Measurements from ENCODE around the gene ANXA8.

Gene ANXA8

DNA sequence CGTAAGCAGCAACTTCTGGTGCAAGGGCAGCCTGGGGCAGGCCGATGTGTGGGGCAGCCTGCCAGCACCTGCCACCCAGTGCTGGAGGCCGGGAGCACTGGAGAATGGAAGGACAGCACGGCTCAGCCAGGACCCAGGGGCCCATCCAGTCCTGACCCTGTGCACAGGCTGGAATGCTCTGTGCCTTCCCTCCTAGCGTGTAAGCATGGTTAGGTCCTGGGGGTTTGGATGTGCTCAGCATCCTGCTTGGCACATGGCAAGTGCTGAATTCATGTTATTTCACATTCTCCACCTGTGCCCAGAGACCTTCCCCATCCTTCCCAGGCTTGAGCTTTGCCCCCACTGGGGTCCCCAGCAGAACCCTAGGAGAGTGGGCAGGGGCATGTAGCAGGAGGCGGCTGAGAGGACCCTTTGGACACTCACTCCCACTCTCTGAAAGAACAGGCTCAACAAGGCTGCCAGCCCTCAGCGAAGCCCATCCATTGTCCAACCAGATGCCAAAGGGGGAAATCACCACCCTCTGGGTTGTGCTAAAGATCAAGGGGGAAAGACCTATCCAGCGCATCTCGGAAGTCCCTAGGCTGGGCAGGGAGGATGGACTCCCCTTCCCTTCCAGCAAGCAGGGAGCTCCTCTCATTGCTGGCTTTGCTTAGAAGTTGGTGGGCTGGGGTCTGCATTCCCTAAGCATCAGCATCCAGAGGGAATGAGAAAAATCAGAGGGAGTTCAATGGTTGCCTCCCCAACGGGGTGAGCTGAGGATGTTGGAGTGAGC, 29.7 kb downstream of the ANXA8 start:
- Mint-ChIP-seq H3K27me3 (peaks cover 11% of the 10 kb centered on the region), H3K36me3 (ENCODE audit: low read depth) (no peaks in the 10 kb centered on the region), H3K4me3 (no peak overlapping the region), H3K9me3 (no peaks in the 10 kb centered on the region), H3K4me1 (ENCODE audit: low read depth) (no peaks in the 10 kb centered on the region), H3K27ac (no peak overlapping the region)

DNA sequence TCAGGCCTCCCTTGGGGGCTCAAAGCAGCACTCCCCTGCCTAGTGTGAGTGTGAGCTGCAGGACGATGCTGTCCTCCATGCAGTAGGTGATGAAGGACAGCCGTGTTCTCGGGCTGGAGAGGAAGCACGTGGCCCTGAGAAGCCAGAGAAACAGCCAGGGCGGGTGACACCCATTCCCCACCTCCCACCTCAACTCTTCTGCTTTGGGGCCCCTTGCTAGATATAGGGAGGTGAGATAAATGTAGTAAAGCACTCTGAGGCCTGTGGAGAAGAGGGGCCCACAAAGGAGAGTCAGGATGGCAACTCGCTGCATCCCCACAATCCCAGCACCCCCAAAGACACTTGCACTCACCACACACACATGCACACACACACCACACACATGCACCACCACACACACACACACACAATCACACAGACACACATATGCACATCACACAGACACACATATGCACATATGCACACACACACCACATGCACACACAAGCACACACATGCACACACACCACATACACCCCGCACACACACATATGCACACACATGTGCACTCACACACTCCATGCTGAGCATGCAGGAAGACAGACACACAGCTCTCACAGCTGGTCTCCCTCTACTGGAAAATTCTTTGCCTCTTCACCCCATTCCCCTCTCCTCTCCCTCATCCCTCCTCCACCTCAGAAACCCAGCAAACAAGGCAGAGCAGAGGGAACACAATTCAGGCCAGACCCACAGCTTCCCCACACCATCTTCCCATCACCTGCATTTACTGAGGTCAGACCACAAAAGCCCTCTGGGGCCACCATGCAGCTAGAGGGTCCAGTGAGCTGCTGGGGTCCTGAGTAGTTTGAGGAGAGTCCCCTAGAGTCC, 30.5 kb downstream of the ANXA8 start:
- peaks cover 7% of the 10 kb centered on the region for H3K4me1 Mint-ChIP-seq (ENCODE audit: low read depth)
- no peak overlapping the region for H3K27ac Mint-ChIP-seq
- no peak overlapping the region for H3K4me3 Mint-ChIP-seq
- no peaks in the 10 kb centered on the region for H3K36me3 Mint-ChIP-seq (ENCODE audit: low read depth)
- H3K9me3 Mint-ChIP-seq, result no peaks in the 10 kb centered on the region
- H3K27me3 Mint-ChIP-seq, result peaks cover 11% of the 10 kb centered on the region

DNA sequence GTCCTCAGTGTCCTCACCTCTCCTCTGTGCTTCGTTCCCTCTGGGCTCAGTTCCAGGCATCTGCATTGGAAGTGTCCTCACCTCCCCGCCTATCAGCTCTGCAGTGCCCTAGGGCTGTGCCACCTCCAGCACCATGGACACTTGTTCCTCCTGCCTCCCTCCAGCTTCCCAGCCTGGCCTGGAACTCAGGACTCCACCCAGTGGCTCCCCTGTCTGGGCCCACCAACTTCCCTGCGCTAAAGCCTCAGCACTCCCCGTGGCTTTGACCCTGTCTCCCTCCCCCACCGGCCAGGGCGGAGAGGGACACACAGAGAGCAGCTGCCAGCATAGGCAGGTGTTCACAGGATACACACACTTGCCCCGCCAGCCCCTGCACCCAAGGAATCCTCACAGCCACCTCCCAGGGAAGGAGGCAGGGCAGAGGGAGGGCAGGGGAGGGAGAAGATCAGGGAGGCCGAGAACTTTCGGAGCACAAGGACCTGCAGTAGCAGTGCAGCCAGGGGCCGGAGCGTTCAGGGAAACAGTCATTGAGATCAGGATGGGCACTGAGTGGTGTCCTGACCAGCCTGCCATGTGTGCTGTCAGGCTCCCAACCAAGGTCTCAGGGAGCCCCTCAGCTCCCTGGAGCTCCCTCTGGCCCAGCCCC, 31.3 kb downstream of the ANXA8 start:
- no peak overlapping the region for H3K4me3 Mint-ChIP-seq
- no peak overlapping the region for H3K27ac Mint-ChIP-seq
- H3K9me3 Mint-ChIP-seq, result no peaks in the 10 kb centered on the region
- H3K4me1 Mint-ChIP-seq (ENCODE audit: low read depth), result peaks cover 12% of the 10 kb centered on the region
- peaks cover 11% of the 10 kb centered on the region for H3K27me3 Mint-ChIP-seq
- H3K36me3 Mint-ChIP-seq (ENCODE audit: low read depth), result no peaks in the 10 kb centered on the region

DNA sequence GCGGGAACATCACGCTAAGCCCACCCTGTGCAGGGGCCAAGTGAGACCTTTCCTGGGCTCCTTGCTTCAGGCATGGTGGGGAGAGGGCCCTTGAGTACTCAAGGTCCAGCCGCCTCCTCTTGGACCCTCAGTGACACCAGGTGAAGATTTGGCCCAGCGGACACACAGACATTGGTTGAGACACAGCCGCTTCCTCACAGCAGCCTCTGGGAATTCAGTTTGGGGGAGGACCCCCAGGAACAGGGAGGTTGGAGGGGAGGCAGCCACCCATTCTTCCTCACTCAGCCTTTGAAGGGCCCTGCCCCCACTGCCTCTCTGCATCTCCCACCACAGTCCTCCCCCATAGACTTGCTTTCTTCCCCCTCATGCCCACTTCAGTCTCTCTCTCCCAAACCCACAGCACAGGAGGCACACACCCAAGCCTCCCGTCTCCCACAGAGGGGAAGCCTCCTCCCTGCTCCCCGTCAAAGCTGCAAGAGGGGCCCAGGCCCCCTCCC, 31.9 kb downstream of the ANXA8 start:
- Mint-ChIP-seq H3K27ac (no peak overlapping the region), H3K4me3 (no peak overlapping the region)

DNA sequence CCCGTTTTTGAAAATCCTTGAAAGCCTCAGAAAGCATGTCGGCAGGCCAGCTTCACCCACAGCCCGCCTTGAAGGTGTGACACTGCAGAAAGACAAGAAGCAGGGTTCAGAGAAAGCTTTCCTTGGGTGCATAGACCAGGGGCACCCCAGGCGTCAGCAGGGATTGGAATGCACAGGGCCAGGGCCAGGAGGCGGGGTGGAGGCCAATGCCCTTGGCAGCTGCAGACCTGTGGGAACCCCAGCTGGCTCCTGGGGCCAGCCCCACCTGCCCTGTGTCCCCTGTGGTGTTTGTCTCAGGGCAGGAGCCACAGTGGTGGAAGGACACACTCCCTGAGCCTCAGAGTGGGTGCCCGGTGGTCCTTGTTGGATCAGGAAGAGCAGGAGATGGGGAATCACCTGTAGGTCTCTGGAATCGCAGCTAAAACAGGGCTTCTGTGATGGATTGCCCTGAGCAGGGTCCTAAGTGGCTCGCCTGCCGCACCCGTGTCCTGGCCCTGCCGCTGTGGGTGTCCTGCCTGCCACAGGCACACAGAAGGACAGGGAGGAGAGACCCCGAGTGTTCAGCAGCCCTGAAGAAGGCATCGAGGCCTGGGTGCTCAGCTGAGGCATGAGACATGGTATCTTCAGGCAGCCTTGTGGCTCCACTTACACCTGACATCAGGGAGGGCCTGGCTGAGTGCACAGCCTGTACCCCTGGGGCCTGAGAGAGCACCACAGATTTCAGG, 32.5 kb downstream of the ANXA8 start:
- H3K4me1 Mint-ChIP-seq (ENCODE audit: low read depth), result peaks cover 12% of the 10 kb centered on the region
- peaks cover 11% of the 10 kb centered on the region for H3K27me3 Mint-ChIP-seq
- H3K27ac Mint-ChIP-seq, result no peak overlapping the region
- H3K36me3 Mint-ChIP-seq (ENCODE audit: low read depth), result no peaks in the 10 kb centered on the region
- no peaks in the 10 kb centered on the region for H3K9me3 Mint-ChIP-seq
- no peak overlapping the region for H3K4me3 Mint-ChIP-seq

More for the DNA sequence above, 31.9 kb downstream of the ANXA8 start:
- Mint-ChIP-seq H3K27me3 (peaks cover 11% of the 10 kb centered on the region), H3K36me3 (ENCODE audit: low read depth) (no peaks in the 10 kb centered on the region), H3K4me1 (ENCODE audit: low read depth) (peaks cover 12% of the 10 kb centered on the region), H3K9me3 (no peaks in the 10 kb centered on the region)

DNA sequence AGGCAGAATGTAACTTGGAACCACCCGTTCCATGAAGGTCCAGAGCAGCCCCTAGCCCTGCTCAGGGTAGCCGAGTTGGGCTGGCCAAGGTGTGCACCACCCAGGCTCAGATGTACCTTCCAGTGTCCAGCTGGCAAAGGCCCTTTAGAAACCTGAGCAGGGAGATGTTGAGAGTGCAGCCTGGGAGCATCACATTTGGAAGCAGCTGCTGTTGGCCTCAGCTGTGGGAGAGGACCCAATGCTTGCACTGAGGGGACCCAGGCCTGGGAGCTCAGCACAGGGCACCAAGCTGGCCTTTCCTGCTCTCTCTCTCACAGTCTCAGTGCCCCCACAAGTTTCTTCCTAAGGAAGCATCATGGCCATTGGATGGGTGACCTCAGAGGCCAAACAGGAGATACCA, 33.5 kb downstream of the ANXA8 start:
- Mint-ChIP-seq H3K27ac (no peak overlapping the region), H3K27me3 (peaks cover 11% of the 10 kb centered on the region), H3K36me3 (ENCODE audit: low read depth) (peaks cover 2% of the 10 kb centered on the region)

DNA sequence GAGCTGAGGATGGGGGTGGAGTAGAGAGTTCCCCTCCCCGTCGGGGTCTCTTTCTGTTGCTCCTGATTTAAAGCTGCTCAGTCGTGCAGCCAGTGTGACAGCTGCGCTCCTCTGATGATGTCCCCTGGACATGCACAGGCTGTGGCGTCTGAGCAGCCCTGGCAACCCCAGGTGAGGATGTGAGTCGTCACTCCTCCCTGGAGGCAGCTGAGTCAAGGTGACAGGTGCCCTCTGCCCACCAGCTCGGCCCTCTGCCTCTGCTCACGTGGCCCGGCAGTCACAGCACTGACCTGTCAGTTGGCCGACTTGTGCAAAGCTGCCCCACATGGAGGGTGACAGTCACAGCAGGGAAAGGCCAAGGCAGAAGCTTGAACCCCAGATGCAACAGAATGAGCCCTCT, 33.9 kb downstream of the ANXA8 start:
- Mint-ChIP-seq H3K4me3 (no peak overlapping the region), H3K4me1 (ENCODE audit: low read depth) (peaks cover 12% of the 10 kb centered on the region), H3K9me3 (peaks cover 11% of the 10 kb centered on the region), H3K27me3 (peaks cover 7% of the 10 kb centered on the region), H3K27ac (no peak overlapping the region), H3K36me3 (ENCODE audit: low read depth) (peaks cover 6% of the 10 kb centered on the region)

More for the DNA sequence above, 33.5 kb downstream of the ANXA8 start:
- no peak overlapping the region for H3K4me3 Mint-ChIP-seq
- H3K9me3 Mint-ChIP-seq, result peaks cover 6% of the 10 kb centered on the region
- peaks cover 12% of the 10 kb centered on the region for H3K4me1 Mint-ChIP-seq (ENCODE audit: low read depth)

DNA sequence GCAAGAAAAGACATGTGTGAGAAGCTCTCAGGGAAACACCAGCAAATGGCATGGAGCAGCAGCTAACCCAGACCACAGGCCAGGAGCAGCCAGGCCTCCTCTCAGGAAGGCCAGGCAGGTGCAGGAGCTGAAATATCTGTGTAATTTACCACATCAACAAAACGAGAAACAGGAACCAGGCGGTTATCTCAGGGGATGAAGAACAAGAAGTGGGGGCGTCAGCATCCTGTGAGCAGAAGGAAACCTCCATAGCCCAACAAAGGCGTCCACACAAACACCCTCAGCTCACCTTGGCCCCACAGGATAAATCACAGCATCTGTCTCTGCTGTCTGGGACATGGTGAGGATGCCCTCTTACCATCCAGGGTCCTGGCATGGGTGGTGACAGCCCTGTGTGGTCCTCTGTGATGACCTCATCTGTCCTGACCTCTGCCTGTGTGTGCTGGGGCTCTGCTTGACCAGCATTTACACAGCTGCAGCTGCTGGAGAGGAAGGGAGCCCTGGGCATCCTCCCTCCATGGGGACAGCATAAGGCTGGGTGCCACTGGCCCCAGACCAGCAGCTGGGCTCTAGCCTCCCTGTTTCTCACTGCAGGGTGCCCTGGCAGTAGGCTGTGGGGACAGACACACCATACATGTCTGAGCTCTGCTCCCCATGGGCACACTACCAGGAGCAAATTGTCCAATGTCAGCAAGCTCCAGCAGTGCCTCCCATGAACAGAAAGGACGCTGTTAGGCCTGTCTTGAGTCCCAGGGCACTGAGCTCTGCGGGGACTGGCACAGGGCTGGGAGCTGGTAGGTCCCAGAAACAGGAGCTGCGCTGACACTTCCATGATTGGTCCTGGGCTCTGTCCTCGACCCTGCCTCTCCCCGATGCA, 34.6 kb downstream of the ANXA8 start:
- Mint-ChIP-seq H3K36me3 (ENCODE audit: low read depth) (peaks cover 6% of the 10 kb centered on the region), H3K4me1 (ENCODE audit: low read depth) (peaks cover 12% of the 10 kb centered on the region), H3K27me3 (peaks cover 6% of the 10 kb centered on the region), H3K9me3 (peaks cover 11% of the 10 kb centered on the region), H3K27ac (no peak overlapping the region), H3K4me3 (no peak overlapping the region)

DNA sequence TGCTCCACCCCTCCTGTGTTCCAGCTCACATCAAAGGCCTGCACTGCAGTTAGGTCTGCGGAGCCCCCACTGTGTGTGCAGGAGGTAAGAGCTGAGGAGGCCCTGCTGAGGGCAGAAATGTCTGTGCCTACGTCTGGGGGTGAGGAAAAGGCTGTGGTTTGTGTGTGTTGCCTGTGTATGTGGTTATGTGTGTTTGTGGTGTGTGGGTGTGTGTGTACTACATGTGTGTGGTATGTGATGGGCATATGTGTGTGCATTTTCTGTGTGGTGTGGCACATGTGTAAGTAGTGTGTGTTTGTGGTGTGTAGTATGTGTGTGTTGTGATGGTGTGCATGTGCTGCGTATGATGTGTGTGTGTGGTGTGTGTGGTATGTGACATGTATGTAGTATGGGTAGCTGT, 36.2 kb downstream of the ANXA8 start:
- Mint-ChIP-seq H3K4me3 (no peak overlapping the region), H3K9me3 (peaks cover 11% of the 10 kb centered on the region), H3K4me1 (ENCODE audit: low read depth) (peaks cover 12% of the 10 kb centered on the region), H3K27ac (no peak overlapping the region), H3K27me3 (no peaks in the 10 kb centered on the region), H3K36me3 (ENCODE audit: low read depth) (peaks cover 6% of the 10 kb centered on the region)

DNA sequence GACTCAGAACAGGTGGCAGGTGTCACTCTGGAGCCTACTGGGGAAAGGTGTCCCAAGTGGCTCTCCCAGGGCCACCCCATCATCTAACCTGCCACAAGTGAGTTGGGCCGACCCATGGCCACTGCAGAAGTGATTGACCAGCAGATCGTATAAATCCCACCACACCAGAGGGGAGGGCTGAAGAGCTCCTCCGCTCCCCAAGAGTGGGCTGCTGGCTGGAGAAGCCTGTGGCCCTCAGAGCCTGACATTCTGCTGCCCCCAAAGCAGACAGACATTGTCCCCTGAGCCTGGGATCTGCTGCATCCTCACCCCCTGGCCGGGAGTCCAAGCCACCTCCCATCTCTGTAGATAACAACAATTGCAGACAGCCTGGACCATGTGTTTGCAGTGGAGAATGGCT, 36.7 kb downstream of the ANXA8 start:
- no peak overlapping the region for H3K27ac Mint-ChIP-seq
- peaks cover 2% of the 10 kb centered on the region for H3K27me3 Mint-ChIP-seq
- no peak overlapping the region for H3K4me3 Mint-ChIP-seq
- peaks cover 11% of the 10 kb centered on the region for H3K9me3 Mint-ChIP-seq
- H3K36me3 Mint-ChIP-seq (ENCODE audit: low read depth), result peaks cover 6% of the 10 kb centered on the region
- H3K4me1 Mint-ChIP-seq (ENCODE audit: low read depth), result peaks cover 12% of the 10 kb centered on the region

DNA sequence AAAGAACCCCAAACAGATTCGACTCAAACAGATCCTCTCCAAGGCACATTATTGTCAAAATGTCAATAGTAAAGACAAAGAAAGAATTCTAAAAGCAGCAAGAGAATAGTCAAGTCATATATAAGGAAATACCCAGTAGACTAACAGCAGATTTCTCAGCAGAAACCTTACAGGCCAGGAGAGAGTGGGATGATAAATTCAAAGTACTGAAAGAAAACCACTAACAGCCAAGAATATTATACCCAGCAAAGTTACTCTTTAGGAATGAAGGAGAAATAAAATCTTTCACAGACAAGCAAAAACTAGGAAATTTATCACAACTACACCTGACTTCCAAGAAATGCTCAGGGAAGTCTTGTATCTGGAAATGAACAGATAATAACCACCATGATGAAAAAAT, 38.2 kb downstream of the ANXA8 start:
- H3K36me3 Mint-ChIP-seq (ENCODE audit: low read depth), result peaks cover 6% of the 10 kb centered on the region
- H3K27ac Mint-ChIP-seq, result no peak overlapping the region
- H3K4me1 Mint-ChIP-seq (ENCODE audit: low read depth), result peaks cover 12% of the 10 kb centered on the region
- H3K27me3 Mint-ChIP-seq, result peaks cover 9% of the 10 kb centered on the region
- H3K9me3 Mint-ChIP-seq, result peaks cover 11% of the 10 kb centered on the region
- no peak overlapping the region for H3K4me3 Mint-ChIP-seq

DNA sequence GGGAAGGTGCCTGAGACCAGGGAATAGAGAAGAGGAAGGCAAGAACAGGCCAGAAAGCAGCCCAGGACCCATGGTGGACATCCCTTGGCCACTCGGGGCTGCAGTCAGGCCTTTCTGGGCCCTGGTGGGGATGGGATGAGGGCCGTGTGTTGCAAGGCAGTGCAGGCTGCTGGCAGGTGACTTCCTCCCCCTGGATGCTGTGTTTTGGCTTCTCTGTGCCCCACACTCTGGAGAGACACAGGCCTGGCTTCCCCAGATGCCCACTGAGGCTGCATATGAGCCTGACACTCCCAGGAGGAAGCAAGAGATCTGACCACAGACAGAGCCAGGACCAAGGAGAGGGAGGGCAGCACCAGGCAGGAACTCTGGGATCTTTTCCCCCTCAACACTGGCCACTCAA, 39.9 kb downstream of the ANXA8 start:
- Mint-ChIP-seq H3K4me3 (no peak overlapping the region), H3K27ac (no peak overlapping the region), H3K9me3 (peaks cover 11% of the 10 kb centered on the region), H3K4me1 (ENCODE audit: low read depth) (peaks cover 12% of the 10 kb centered on the region), H3K36me3 (ENCODE audit: low read depth) (peaks cover 6% of the 10 kb centered on the region), H3K27me3 (peaks cover 9% of the 10 kb centered on the region)

DNA sequence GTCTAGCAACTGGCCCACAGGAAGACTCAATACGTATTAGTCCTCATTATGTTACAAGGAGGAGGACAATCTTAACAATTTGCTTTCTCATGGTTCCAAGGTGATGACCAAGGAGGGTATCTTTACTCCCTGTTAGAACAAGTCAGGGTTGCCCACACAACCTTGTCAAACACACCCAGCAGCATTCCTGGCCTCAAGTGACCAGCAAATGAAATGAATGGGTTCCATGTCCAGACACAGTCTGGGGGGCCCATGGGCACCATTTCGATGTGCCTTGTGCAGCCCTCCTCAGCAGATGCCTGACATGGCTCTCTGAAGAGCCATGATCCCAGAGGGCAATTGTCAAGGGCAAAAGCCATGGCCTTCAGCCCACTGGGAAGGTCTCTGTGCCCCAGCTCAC, 40.8 kb downstream of the ANXA8 start:
- H3K4me1 Mint-ChIP-seq (ENCODE audit: low read depth), result peaks cover 3% of the 10 kb centered on the region
- H3K4me3 Mint-ChIP-seq, result no peak overlapping the region
- peaks cover 16% of the 10 kb centered on the region for H3K27me3 Mint-ChIP-seq
- H3K9me3 Mint-ChIP-seq, result peaks cover 11% of the 10 kb centered on the region
- H3K36me3 Mint-ChIP-seq (ENCODE audit: low read depth), result peaks cover 6% of the 10 kb centered on the region
- no peak overlapping the region for H3K27ac Mint-ChIP-seq

DNA sequence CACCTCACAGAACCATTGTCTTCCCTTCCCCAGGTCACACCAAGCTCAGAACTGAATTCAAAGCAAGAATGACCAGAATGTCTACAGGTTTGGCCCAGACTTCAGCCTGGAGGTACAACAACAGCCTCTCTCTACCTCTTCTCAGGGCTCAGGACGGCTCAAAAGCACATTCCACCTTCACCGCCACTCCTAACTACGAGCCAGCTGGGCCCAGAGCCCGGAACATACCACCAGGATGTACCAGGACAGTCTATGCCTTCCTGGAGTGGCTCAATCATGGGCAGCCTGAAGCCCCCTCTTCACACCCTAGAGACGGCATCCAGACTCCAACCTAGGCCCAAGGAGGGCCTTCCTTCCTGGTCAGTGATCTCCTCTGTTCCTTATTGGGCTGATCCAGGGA, 41.6 kb downstream of the ANXA8 start:
- H3K9me3 Mint-ChIP-seq, result peaks cover 15% of the 10 kb centered on the region
- H3K4me1 Mint-ChIP-seq (ENCODE audit: low read depth), result no peaks in the 10 kb centered on the region
- no peak overlapping the region for H3K27ac Mint-ChIP-seq
- peaks cover 6% of the 10 kb centered on the region for H3K36me3 Mint-ChIP-seq (ENCODE audit: low read depth)
- no peak overlapping the region for H3K4me3 Mint-ChIP-seq
- peaks cover 21% of the 10 kb centered on the region for H3K27me3 Mint-ChIP-seq
